RWPE2 (cell line): ENCODE results near the gene CLMN.

Experiments
- ATAC-seq: fragments of 200-7000 bp; cut with Tn5 transposase; 3 replicates; pipeline ENCODE4 v1.9.1; 2021; ENCODE audit warnings: low read depth
- DNase-seq: peaks from one replicate; pipeline ENCODE4 v3.0.0-alpha.2; 2020; ENCODE audit warnings: low spot score
- H3K27ac ChIP-seq: fragments of 450-650 bp; 2 replicates; pipeline ENCODE4 v1.5.1; 2017; ENCODE audit warnings: mild to moderate bottlenecking; ENCODE audit not compliant: poor library complexity, severe bottlenecking
- H3K27me3 ChIP-seq: fragments of 250-450 bp; sonication (Bioruptor Pico); 2 replicates; pipeline ENCODE4 v1.5.1; 2021; ENCODE audit warnings: mild to moderate bottlenecking, moderate library complexity; ENCODE audit not compliant: insufficient read depth, poor library complexity, severe bottlenecking
- H3K36me3 ChIP-seq: fragments of 250-450 bp; sonication (Bioruptor Pico); 2 replicates; pipeline ENCODE4 v1.5.1; 2020; ENCODE audit warnings: low read depth, mild to moderate bottlenecking, moderate library complexity
- H3K4me1 ChIP-seq: fragments of 250-450 bp; sonication (Bioruptor Pico); 2 replicates; pipeline ENCODE4 v1.5.1; 2021; ENCODE audit warnings: mild to moderate bottlenecking, moderate library complexity; ENCODE audit not compliant: insufficient read depth, poor library complexity, severe bottlenecking
- H3K4me3 ChIP-seq: fragments of 250-450 bp; sonication (Bioruptor Pico); 2 replicates; pipeline ENCODE4 v1.5.1; 2021; ENCODE audit warnings: mild to moderate bottlenecking, moderate library complexity; ENCODE audit not compliant: severe bottlenecking
- H3K9me3 ChIP-seq: fragments of 250-450 bp; sonication (Bioruptor Pico); 2 replicates; pipeline ENCODE4 v1.5.1; 2021; ENCODE audit warnings: mild to moderate bottlenecking, moderate library complexity; ENCODE audit not compliant: severe bottlenecking
- CTCF ChIP-seq: fragments of 450-650 bp; IDR thresholded peaks from one replicate; pipeline ENCODE4 v1.5.1; 2017; ENCODE audit warnings: mild to moderate bottlenecking, moderate library complexity; ENCODE audit not compliant: poor library complexity, severe bottlenecking

CLMN gene

GRCh38 chr14:95322651-95323050 is 2.9 kb upstream of the CLMN start:
- no peak for DNase-seq
- Histone ChIP-seq H3K36me3 (no peaks in the 10 kb centered on the region), H3K27ac (peak overlapping the region; percentile 58), H3K4me3 (no peak overlapping the region), H3K27me3 (no peaks in the 10 kb centered on the region), H3K4me1 (peaks cover 30% of the 10 kb centered on the region), H3K9me3 (no peaks in the 10 kb centered on the region)
- TF ChIP-seq CTCF = no peak
- peak; percentile 78 for ATAC-seq

- Histone ChIP-seq H3K36me3 (no peaks in the 10 kb centered on the region), H3K27ac (peak overlapping the region; percentile 58), H3K4me1 (peaks cover 30% of the 10 kb centered on the region), H3K9me3 (no peaks in the 10 kb centered on the region), H3K4me3 (no peak overlapping the region), H3K27me3 (no peaks in the 10 kb centered on the region)
- DNase-seq (no peak), ATAC-seq (no peak)
- no peak for TF ChIP-seq CTCF
Measured at GRCh38 chr14:95321693-95322455, 2.2 kb upstream of the CLMN start.

- H3K4me3 ChIP-seq = no peak overlapping the region
- peaks cover 30% of the 10 kb centered on the region for H3K4me1 ChIP-seq
- peak overlapping the region; percentile 58 for H3K27ac ChIP-seq
- no peaks in the 10 kb centered on the region for H3K9me3 ChIP-seq
- ATAC-seq = no peak
- H3K36me3 ChIP-seq = no peaks in the 10 kb centered on the region
- no peak for TF ChIP-seq CTCF
- DNase-seq = no peak
- H3K27me3 ChIP-seq = no peaks in the 10 kb centered on the region
Measured at GRCh38 chr14:95320955-95321600, 1.4 kb upstream of the CLMN start.

GRCh38 chr14:95320078-95320895 is 579 bp upstream of the CLMN start:
- TF ChIP-seq CTCF = no peak
- Histone ChIP-seq H3K4me1 (peaks cover 30% of the 10 kb centered on the region), H3K27me3 (no peaks in the 10 kb centered on the region), H3K27ac (no peak overlapping the region), H3K36me3 (no peaks in the 10 kb centered on the region), H3K4me3 (peak overlapping the region; percentile 26), H3K9me3 (no peaks in the 10 kb centered on the region)
- DNase-seq (no peak), ATAC-seq (no peak)
